Measurements from ENCODE around the gene BCL7A.

GRCh38 chr12:122057769-122058168, 36.1 kb downstream of the BCL7A start:
- TF ChIP-seq TAF1 (IDR thresholded peaks at IDR 0.05; ENCODE audit: borderline replicate concordance, insufficient read depth, low read length) (no peak), REST (IDR thresholded peaks at IDR 0.05; ENCODE audit: insufficient read depth in 1 of 2, low read depth in 2 of 2, low read length in 2 of 2) (no peak), POLR2AphosphoS5 (IDR thresholded peaks at IDR 0.05; ENCODE audit: low read depth, low read length) (no peak), FOXP2 (optimal IDR thresholded peaks at IDR 0.05; ENCODE audit: borderline replicate concordance, extremely low read depth, extremely low read length, insufficient read depth) (no peak), SIN3A (IDR thresholded peaks at IDR 0.05; ENCODE audit: borderline replicate concordance, insufficient read depth, low read length) (no peak)
